ENCODE measurements around the gene ATF6. TPM values are rescaled to one million over a fixed set of nuclear protein-coding genes. Genes with fewer than 3 reads are reported as not detected.

Gene ATF6
- total and polyA plus RNA-seq, 4 experiments from 2014 or later = 14.3 to 22.7 (median 22.3) TPM

DNA sequence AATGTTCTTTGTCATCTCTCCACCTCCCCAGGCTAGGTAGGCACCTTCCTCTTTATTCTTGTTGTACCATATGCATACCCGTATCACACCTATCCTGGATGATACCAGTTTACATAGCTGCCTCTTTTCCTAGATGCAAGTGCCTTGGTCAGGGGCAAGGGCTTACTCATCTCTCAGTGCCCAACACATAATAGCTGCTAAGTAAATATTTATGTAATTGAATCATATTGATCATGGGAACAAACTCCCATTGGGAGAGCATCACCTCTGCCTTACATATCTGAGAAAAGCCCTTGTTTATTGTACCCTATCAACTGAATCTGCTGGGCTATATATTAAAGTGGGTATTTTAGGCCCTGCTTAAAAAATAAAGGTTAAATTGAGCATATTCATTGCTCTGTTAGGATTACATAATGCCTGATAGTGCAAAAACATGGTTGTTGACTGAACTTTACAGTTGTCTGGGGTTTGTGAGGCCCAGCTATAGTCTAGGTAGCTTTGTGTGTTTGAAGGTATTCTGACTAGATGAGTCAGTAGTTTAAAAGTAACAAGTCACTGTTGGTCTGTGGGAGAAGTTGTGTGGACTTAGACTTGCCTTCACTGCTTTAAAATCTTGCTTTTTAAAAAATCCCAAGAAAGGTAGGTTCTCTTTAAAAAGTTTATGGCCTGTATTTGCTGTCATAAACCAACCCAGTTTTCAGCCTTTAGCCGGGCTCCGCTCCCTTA is 174.9 kb downstream of the ATF6 start:
- H3K4me3 Mint-ChIP-seq = no peak overlapping the region
- H3K9me3 Mint-ChIP-seq = no peaks in the 10 kb centered on the region
- ChIA-PET POLR2A (ENCODE audit: partially characterized antibody) (interaction anchor here (0.7 kb wide), 1 partner anchor 103 kb away, joined by 3 read pairs; no protein-coding TSS in a partner anchor), CTCF (ENCODE audit: partially characterized antibody) (no interaction called here)
- H3K27me3 Mint-ChIP-seq = no peaks in the 10 kb centered on the region
- peaks cover 4 to 12% (median 9%) of the 10 kb centered on the region in 4 donors for H3K4me1 Mint-ChIP-seq
- no peak for DNase-seq
- Histone ChIP-seq H3K4me3 (ENCODE audit: low read length in 2 of 2) (no peak overlapping the region), H3K36me3 (ENCODE audit: insufficient read depth, low read length) (peaks cover 9% of the 10 kb centered on the region), H3K4me1 (ENCODE audit: insufficient read depth, low read length) (peaks cover 1% of the 10 kb centered on the region), H3K27ac (ENCODE audit: low read depth, low read length) (no peak overlapping the region), H3K27me3 (ENCODE audit: insufficient read depth, low read length) (no peaks in the 10 kb centered on the region), H3K9me3 (ENCODE audit: control insufficient read depth in 1 of 2, low read length in 2 of 2) (no peaks in the 10 kb centered on the region)
- H3K27ac Mint-ChIP-seq = no peak overlapping the region
- intact Hi-C loops (cut with micrococcal nuclease) = no loop called here
- H3K36me3 Mint-ChIP-seq = peaks cover 43 to 50% of the 10 kb centered on the region in 2 donors

GRCh38 chr1:161941726-161942436 is 175.8 kb downstream of the ATF6 start:
- no peaks in the 10 kb centered on the region for H3K27me3 ChIP-seq (ENCODE audit: insufficient read depth, low read length)
- Mint-ChIP-seq H3K27me3 (no peaks in the 10 kb centered on the region), H3K4me1 (peaks cover under 1 to 7% (median 4%) of the 10 kb centered on the region in 4 donors), H3K4me3 (no peak overlapping the region), H3K9me3 (no peaks in the 10 kb centered on the region), H3K27ac (peak overlapping the region in 1 of 7 donors; percentile 62), H3K36me3 (peaks cover 44 to 48% of the 10 kb centered on the region in 2 donors)
- CTCF ChIA-PET (ENCODE audit: partially characterized antibody) = interaction anchor here (0.8 kb wide), 1 partner anchor 18 kb away, joined by 3 read pairs; no protein-coding TSS in a partner anchor
- POLR2A ChIA-PET (ENCODE audit: partially characterized antibody) = interaction anchor here (0.7 kb wide), 1 partner anchor 102 kb away, joined by 3 read pairs; no protein-coding TSS in a partner anchor
- H3K4me1 ChIP-seq (ENCODE audit: insufficient read depth, low read length) = no peaks in the 10 kb centered on the region
- no peak overlapping the region for H3K27ac ChIP-seq (ENCODE audit: low read depth, low read length)
- no peak overlapping the region for H3K4me3 ChIP-seq (ENCODE audit: low read length in 2 of 2)
- intact Hi-C loops (cut with micrococcal nuclease) = no loop called here
- no peak for DNase-seq
- peaks cover 9% of the 10 kb centered on the region for H3K36me3 ChIP-seq (ENCODE audit: insufficient read depth, low read length)
- H3K9me3 ChIP-seq (ENCODE audit: control insufficient read depth in 1 of 2, low read length in 2 of 2) = no peaks in the 10 kb centered on the region

DNA sequence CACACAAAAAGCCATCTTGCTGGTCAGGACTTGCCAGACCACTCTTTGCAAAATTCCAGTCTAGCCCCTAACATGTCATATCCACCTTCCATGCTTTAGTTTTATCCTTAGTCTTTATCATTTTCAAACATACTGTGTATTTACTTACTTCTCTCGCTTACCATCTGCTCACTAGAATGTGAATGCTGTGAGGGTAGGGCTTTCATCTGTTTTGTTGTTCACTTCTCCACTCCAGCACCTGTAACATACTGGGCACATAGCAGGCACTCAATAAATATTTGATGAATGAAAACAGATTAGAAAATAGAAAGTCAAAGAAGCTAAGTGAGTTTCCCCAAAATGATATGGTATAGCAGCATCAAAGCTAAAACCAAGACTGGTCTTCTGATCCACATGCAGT is 177.6 kb downstream of the ATF6 start:
- ChIA-PET CTCF (ENCODE audit: partially characterized antibody) (no interaction called here), POLR2A (ENCODE audit: partially characterized antibody) (no interaction called here)
- Histone ChIP-seq H3K9me3 (ENCODE audit: control insufficient read depth in 1 of 2, low read length in 2 of 2) (no peaks in the 10 kb centered on the region), H3K27ac (ENCODE audit: low read depth, low read length) (no peak overlapping the region), H3K4me1 (ENCODE audit: insufficient read depth, low read length) (no peaks in the 10 kb centered on the region), H3K4me3 (ENCODE audit: low read length in 2 of 2) (no peak overlapping the region), H3K27me3 (ENCODE audit: insufficient read depth, low read length) (no peaks in the 10 kb centered on the region), H3K36me3 (ENCODE audit: insufficient read depth, low read length) (peaks cover 9% of the 10 kb centered on the region)
- Mint-ChIP-seq H3K4me1 (peaks cover 0 to 9% (median 4%) of the 10 kb centered on the region in 4 donors), H3K36me3 (peaks cover 47 to 52% of the 10 kb centered on the region in 2 donors), H3K27me3 (no peaks in the 10 kb centered on the region), H3K4me3 (no peak overlapping the region), H3K27ac (no peak overlapping the region), H3K9me3 (no peaks in the 10 kb centered on the region)
- intact Hi-C loops (cut with micrococcal nuclease) = no loop called here
- no peak for DNase-seq

- Histone ChIP-seq H3K9me3 (ENCODE audit: control insufficient read depth in 1 of 2, low read length in 2 of 2) (no peaks in the 10 kb centered on the region), H3K27me3 (ENCODE audit: insufficient read depth, low read length) (no peaks in the 10 kb centered on the region), H3K36me3 (ENCODE audit: insufficient read depth, low read length) (peaks cover 9% of the 10 kb centered on the region), H3K27ac (ENCODE audit: low read depth, low read length) (no peak overlapping the region), H3K4me1 (ENCODE audit: insufficient read depth, low read length) (no peaks in the 10 kb centered on the region), H3K4me3 (ENCODE audit: low read length in 2 of 2) (no peak overlapping the region)
- peaks cover 47 to 55% of the 10 kb centered on the region in 2 donors for H3K36me3 Mint-ChIP-seq
- no peaks in the 10 kb centered on the region for H3K9me3 Mint-ChIP-seq
- no peak overlapping the region for H3K4me3 Mint-ChIP-seq
- no peak for DNase-seq
- intact Hi-C loops (cut with micrococcal nuclease) = no loop called here
- peaks cover 0 to 9% (median 4%) of the 10 kb centered on the region in 4 donors for H3K4me1 Mint-ChIP-seq
- H3K27ac Mint-ChIP-seq = peak overlapping the region in 1 of 7 donors; percentile 26
- ChIA-PET CTCF (ENCODE audit: partially characterized antibody) (no interaction called here), POLR2A (ENCODE audit: partially characterized antibody) (no interaction called here)
- H3K27me3 Mint-ChIP-seq = no peaks in the 10 kb centered on the region
Measured at GRCh38 chr1:161944381-161944780, 178.3 kb downstream of the ATF6 start.

GRCh38 chr1:161945306-161946060 is 179.4 kb downstream of the ATF6 start:
- Histone ChIP-seq H3K4me3 (ENCODE audit: low read length in 2 of 2) (no peak overlapping the region), H3K9me3 (ENCODE audit: control insufficient read depth in 1 of 2, low read length in 2 of 2) (no peaks in the 10 kb centered on the region), H3K36me3 (ENCODE audit: insufficient read depth, low read length) (peaks cover 9% of the 10 kb centered on the region), H3K27me3 (ENCODE audit: insufficient read depth, low read length) (no peaks in the 10 kb centered on the region), H3K4me1 (ENCODE audit: insufficient read depth, low read length) (no peaks in the 10 kb centered on the region), H3K27ac (ENCODE audit: low read depth, low read length) (no peak overlapping the region)
- Mint-ChIP-seq H3K27me3 (no peaks in the 10 kb centered on the region), H3K4me1 (peaks cover 0 to 9% (median 4%) of the 10 kb centered on the region in 4 donors), H3K36me3 (peaks cover 47 to 55% of the 10 kb centered on the region in 2 donors), H3K27ac (peak overlapping the region in 1 of 7 donors; percentile 19), H3K9me3 (no peaks in the 10 kb centered on the region), H3K4me3 (no peak overlapping the region)
- DNase-seq = no peak
- ChIA-PET POLR2A (ENCODE audit: partially characterized antibody) (no interaction called here), CTCF (ENCODE audit: partially characterized antibody) (no interaction called here)
- intact Hi-C loops (cut with micrococcal nuclease) = no loop called here

DNA sequence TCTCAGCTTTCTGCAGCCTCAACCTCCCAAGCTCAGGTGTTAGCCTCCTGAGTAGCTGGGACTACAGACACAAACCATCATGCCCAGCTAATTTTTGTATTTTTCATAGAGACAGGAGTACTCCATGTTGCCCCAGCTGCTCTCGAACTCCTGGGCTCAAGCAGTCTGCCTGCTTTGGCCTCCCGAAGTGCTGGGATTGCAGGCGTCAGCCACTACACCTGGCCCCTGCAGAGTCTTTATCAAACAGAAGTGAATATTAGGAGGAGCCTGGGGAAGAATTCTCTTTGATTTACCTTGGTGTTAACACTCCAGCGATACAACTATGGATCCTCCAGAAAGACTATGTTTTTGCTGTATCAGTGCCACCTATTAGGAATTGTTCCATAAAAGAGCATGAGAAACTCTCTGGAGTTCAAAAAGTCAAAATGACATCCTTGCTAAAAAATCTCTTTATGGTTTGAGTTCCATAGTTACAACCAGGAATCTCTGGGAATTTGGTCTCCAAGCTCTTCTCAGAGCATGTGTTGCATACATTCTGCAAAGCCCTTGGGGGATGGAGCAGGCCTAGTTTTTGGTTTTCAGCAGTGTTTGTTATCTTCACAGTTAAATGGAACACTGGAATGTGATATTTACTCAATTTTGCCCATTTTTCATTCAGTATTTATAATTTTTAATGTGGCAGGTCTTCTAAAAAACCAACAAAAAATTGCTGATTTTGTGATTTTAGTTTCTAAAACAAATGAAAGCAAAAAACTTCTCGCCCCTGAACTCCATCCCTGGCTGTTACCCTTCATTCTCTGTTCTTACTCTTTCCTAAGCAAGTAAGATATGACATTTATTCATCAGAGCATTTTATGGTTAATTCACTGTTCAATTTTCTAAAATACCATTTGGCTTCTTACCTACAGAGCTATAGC is 180.2 kb downstream of the ATF6 start:
- intact Hi-C loops (cut with micrococcal nuclease) = no loop called here
- H3K36me3 Mint-ChIP-seq = peaks cover 45 to 48% of the 10 kb centered on the region in 2 donors

More for the DNA sequence above, 180.2 kb downstream of the ATF6 start:
- Mint-ChIP-seq H3K4me3 (no peak overlapping the region), H3K4me1 (peaks cover 0 to 14% (median 5%) of the 10 kb centered on the region in 4 donors), H3K27me3 (no peaks in the 10 kb centered on the region), H3K27ac (no peak overlapping the region), H3K9me3 (no peaks in the 10 kb centered on the region)
- no peak for DNase-seq
- no peaks in the 10 kb centered on the region for H3K27me3 ChIP-seq (ENCODE audit: insufficient read depth, low read length)
- no peaks in the 10 kb centered on the region for H3K4me1 ChIP-seq (ENCODE audit: insufficient read depth, low read length)
- CTCF ChIA-PET (ENCODE audit: partially characterized antibody) = no interaction called here
- H3K27ac ChIP-seq (ENCODE audit: low read depth, low read length) = no peak overlapping the region
- no peaks in the 10 kb centered on the region for H3K9me3 ChIP-seq (ENCODE audit: control insufficient read depth in 1 of 2, low read length in 2 of 2)
- POLR2A ChIA-PET (ENCODE audit: partially characterized antibody) = no interaction called here
- no peak overlapping the region for H3K4me3 ChIP-seq (ENCODE audit: low read length in 2 of 2)
- peaks cover 6% of the 10 kb centered on the region for H3K36me3 ChIP-seq (ENCODE audit: insufficient read depth, low read length)

All from CD4-positive, alpha-beta memory T cell (primary cell).